K562 (cell line): ENCODE data around the gene CYLD. TPM values are rescaled to one million over a fixed set of nuclear protein-coding genes. Genes with fewer than 3 reads are reported as not detected.

ENCODE experiments used
- CBFB ChIP-seq: sonication (generic); formaldehyde crosslinking; IDR thresholded peaks from 2 replicates; pipeline ENCODE4 v1.4.0; 2020; ENCODE audit warnings: mild to moderate bottlenecking, missing genetic modification reagents
- DIDO1 ChIP-seq: fragments of 450-650 bp; IDR thresholded peaks from 2 replicates; pipeline ENCODE4 v1.6.1; 2016; ENCODE audit warnings: low read depth, missing biosample characterization, missing genetic modification characterization
- DNMT1 ChIP-seq: fragments of 450-650 bp; IDR thresholded peaks from 2 replicates; pipeline ENCODE4 v1.6.1; 2016; ENCODE audit warnings: antibody characterized with exemption, mild to moderate bottlenecking
- DPF2 ChIP-seq: fragments of 450-650 bp; IDR thresholded peaks from 2 replicates; pipeline ENCODE4 v1.6.1; 2016
- HNRNPK ChIP-seq: fragments of 200-400 bp; formaldehyde crosslinking; IDR thresholded peaks from one replicate; pipeline ENCODE4 v1.6.1; 2018; ENCODE audit warnings: mild to moderate bottlenecking, low read depth, low read length; ENCODE audit not compliant: poor library complexity, severe bottlenecking
- PTRF ChIP-seq: fragments of 450-650 bp; IDR thresholded peaks from 2 replicates; pipeline ENCODE4 v1.6.1; 2016; ENCODE audit warnings: mild to moderate bottlenecking, missing genetic modification characterization, missing compliant biosample characterization
- RAD51 ChIP-seq: fragments of 450-650 bp; IDR thresholded peaks from 2 replicates; pipeline ENCODE4 v1.7.1; 2016; ENCODE audit warnings: low read depth, mild to moderate bottlenecking, borderline replicate concordance
- SP2 ChIP-seq: IDR thresholded peaks from 2 replicates; pipeline ENCODE4 v1.6.1; 2011; ENCODE audit warnings: mild to moderate bottlenecking, low read depth, low read length, moderate library complexity; ENCODE audit not compliant: poor library complexity, severe bottlenecking; ENCODE audit errors: extremely low read depth
- TAL1 ChIP-seq: fragments of 450-650 bp; IDR thresholded peaks from 2 replicates; pipeline ENCODE4 v1.6.1; 2016; ENCODE audit warnings: mild to moderate bottlenecking
- TBL1XR1 ChIP-seq, 2 experiments: IDR thresholded peaks; 2 replicates each; pipeline ENCODE4 v1.6.1; 2012; ENCODE audit warnings: improper control_type of control experiment in 2 of 2, low read length in 2 of 2, mild to moderate bottlenecking in 1 of 2
- TCF7L2 ChIP-seq: fragments of 150-350 bp; IDR thresholded peaks from 2 replicates; pipeline ENCODE4 v1.6.1; 2016; ENCODE audit warnings: low read depth, mild to moderate bottlenecking, low read length, moderate library complexity
- ZFP36 ChIP-seq: fragments of 150-350 bp; IDR thresholded peaks from 2 replicates; pipeline ENCODE4 v1.6.1; 2018; ENCODE audit warnings: low read length, low read depth; ENCODE audit not compliant: partially characterized antibody
- polyA plus RNA-seq, 8 experiments: library from polyadenylated mRNA; depleted of rRNA in 4 of 8; stranded (reverse) in 5 of 8; unstranded in 3 of 8; fragments of >200 nt; fragmentation: Nextera tagmentation in 2 of 8; fragmentation: Illumina TruSeq in 1 of 8; extraction: Ambion mirVana in 2 of 8; extraction: Trizol in 1 of 8; gene quantifications; 2 replicates each; pipeline versions ENCODE4 v1.2.1 to v1.2.3, GENCODE V29; 2011 to 2014; ENCODE audit warnings: inconsistent platforms in 1 of 8, missing spikeins in 1 of 8
- total RNA-seq, 7 experiments: library from RNA; depleted of rRNA in 6 of 7; stranded (reverse); fragments of >200 nt in 6 of 7; fragmentation: Illumina TruSeq in 2 of 7; extraction: Trizol in 2 of 7; gene quantifications; 2 replicates each; pipeline versions ENCODE4 v1.2.1 to v1.2.3, GENCODE V29; 2011 to 2021; ENCODE audit warnings: low replicate concordance in 1 of 7
- TF ChIP-seq, protein P1 (sequence below): sonication (generic); formaldehyde crosslinking; IDR thresholded peaks from 2 replicates; pipeline ENCODE4 v1.8.1; 2023; ENCODE audit warnings: mild to moderate bottlenecking, missing genetic modification reagents
- TF ChIP-seq, protein P2 (sequence below): sonication (generic); formaldehyde crosslinking; IDR thresholded peaks from 2 replicates; pipeline ENCODE4 v1.8.0; 2022; ENCODE audit warnings: missing genetic modification reagents, mild to moderate bottlenecking, borderline replicate concordance
- TF ChIP-seq, protein P3 (sequence below): fragments of 250-450 bp; sonication (Bioruptor Pico); IDR thresholded peaks from 2 replicates; pipeline ENCODE4 v1.4.0; 2020; ENCODE audit warnings: mild to moderate bottlenecking, moderate library complexity, borderline replicate concordance
- TF ChIP-seq, protein P4 (sequence below): fragments of 200-800 bp; sonication (Bioruptor generic); IDR thresholded peaks from 2 replicates; pipeline ENCODE4 v1.6.1; 2016; ENCODE audit warnings: missing genetic modification characterization, missing compliant biosample characterization

The CYLD gene
- total and polyA plus RNA-seq, 9 of the 15 experiments (the other 6 are each of a cell fraction or from before 2014, with no cell fraction given) = 3.4 to 7.4 (median 5.3) TPM

DNA sequence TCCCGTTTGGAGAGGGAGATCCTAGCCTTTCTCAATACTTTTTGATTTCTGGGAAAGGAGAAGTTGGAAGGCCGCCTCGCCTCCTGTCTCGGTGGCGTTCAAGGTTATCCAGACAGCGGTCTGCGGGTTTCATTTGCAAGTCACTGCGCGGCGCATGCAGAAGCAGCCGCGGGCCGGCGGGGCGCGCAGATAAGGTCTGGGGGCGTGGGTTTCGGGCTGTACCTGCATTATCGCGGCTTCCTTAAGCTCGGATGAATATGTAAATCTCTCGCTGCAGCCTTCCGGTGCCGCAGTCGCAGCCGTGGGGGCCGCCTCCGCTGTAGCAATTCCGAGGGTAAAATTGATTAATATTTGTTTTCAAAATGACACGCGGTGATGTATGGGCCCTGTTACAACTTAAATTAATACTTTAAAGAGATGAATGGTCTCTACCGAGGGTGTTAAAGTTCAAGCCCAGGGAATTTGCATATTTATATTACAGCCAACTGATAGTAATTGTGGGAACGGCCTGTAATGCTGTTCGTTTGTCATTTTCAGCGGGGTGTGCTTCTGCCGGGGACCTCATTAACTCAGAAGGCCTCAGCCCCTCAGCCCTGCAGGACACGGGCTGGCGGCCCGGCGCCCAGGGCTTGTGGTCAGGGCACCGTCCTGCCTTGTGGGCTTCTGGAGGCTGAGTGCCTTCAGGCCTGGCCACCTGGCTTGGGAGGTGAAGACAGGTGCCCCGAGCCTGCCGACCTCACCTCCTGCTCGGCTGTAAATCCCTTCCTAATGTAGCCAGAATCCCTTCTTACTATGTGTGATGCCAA lies 99.4 kb downstream of the CYLD start (continued):
- TF ChIP-seq, protein P1, sequence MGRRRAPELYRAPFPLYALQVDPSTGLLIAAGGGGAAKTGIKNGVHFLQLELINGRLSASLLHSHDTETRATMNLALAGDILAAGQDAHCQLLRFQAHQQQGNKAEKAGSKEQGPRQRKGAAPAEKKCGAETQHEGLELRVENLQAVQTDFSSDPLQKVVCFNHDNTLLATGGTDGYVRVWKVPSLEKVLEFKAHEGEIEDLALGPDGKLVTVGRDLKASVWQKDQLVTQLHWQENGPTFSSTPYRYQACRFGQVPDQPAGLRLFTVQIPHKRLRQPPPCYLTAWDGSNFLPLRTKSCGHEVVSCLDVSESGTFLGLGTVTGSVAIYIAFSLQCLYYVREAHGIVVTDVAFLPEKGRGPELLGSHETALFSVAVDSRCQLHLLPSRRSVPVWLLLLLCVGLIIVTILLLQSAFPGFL (CRISPR knock-in tag) = no peak
- TF ChIP-seq HNRNPK (no peak), DPF2 (peak; percentile 92), DIDO1 (tag) (no peak), TCF7L2 (no peak), SP2 (no peak), DNMT1 (no peak), TAL1 (peak; percentile 92), PTRF (tag) (no peak), TBL1XR1 (IDR thresholded peaks at IDR 0.05; ENCODE audit: low read length in 2 of 2) (peak; percentile 79 to 88; a peak in 3 of 4 replicates), ZFP36 (no peak), RAD51 (no peak), CBFB (CRISPR knock-in tag) (peak; percentile 58; the same call in 1 of the 2 replicates)
- TF ChIP-seq, protein P2, sequence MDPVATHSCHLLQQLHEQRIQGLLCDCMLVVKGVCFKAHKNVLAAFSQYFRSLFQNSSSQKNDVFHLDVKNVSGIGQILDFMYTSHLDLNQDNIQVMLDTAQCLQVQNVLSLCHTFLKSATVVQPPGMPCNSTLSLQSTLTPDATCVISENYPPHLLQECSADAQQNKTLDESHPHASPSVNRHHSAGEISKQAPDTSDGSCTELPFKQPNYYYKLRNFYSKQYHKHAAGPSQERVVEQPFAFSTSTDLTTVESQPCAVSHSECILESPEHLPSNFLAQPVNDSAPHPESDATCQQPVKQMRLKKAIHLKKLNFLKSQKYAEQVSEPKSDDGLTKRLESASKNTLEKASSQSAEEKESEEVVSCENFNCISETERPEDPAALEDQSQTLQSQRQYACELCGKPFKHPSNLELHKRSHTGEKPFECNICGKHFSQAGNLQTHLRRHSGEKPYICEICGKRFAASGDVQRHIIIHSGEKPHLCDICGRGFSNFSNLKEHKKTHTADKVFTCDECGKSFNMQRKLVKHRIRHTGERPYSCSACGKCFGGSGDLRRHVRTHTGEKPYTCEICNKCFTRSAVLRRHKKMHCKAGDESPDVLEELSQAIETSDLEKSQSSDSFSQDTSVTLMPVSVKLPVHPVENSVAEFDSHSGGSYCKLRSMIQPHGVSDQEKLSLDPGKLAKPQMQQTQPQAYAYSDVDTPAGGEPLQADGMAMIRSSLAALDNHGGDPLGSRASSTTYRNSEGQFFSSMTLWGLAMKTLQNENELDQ = no peak
- TF ChIP-seq, protein P3, sequence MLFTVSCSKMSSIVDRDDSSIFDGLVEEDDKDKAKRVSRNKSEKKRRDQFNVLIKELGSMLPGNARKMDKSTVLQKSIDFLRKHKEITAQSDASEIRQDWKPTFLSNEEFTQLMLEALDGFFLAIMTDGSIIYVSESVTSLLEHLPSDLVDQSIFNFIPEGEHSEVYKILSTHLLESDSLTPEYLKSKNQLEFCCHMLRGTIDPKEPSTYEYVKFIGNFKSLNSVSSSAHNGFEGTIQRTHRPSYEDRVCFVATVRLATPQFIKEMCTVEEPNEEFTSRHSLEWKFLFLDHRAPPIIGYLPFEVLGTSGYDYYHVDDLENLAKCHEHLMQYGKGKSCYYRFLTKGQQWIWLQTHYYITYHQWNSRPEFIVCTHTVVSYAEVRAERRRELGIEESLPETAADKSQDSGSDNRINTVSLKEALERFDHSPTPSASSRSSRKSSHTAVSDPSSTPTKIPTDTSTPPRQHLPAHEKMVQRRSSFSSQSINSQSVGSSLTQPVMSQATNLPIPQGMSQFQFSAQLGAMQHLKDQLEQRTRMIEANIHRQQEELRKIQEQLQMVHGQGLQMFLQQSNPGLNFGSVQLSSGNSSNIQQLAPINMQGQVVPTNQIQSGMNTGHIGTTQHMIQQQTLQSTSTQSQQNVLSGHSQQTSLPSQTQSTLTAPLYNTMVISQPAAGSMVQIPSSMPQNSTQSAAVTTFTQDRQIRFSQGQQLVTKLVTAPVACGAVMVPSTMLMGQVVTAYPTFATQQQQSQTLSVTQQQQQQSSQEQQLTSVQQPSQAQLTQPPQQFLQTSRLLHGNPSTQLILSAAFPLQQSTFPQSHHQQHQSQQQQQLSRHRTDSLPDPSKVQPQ (CRISPR knock-in tag) = no peak
- TF ChIP-seq, protein P4, sequence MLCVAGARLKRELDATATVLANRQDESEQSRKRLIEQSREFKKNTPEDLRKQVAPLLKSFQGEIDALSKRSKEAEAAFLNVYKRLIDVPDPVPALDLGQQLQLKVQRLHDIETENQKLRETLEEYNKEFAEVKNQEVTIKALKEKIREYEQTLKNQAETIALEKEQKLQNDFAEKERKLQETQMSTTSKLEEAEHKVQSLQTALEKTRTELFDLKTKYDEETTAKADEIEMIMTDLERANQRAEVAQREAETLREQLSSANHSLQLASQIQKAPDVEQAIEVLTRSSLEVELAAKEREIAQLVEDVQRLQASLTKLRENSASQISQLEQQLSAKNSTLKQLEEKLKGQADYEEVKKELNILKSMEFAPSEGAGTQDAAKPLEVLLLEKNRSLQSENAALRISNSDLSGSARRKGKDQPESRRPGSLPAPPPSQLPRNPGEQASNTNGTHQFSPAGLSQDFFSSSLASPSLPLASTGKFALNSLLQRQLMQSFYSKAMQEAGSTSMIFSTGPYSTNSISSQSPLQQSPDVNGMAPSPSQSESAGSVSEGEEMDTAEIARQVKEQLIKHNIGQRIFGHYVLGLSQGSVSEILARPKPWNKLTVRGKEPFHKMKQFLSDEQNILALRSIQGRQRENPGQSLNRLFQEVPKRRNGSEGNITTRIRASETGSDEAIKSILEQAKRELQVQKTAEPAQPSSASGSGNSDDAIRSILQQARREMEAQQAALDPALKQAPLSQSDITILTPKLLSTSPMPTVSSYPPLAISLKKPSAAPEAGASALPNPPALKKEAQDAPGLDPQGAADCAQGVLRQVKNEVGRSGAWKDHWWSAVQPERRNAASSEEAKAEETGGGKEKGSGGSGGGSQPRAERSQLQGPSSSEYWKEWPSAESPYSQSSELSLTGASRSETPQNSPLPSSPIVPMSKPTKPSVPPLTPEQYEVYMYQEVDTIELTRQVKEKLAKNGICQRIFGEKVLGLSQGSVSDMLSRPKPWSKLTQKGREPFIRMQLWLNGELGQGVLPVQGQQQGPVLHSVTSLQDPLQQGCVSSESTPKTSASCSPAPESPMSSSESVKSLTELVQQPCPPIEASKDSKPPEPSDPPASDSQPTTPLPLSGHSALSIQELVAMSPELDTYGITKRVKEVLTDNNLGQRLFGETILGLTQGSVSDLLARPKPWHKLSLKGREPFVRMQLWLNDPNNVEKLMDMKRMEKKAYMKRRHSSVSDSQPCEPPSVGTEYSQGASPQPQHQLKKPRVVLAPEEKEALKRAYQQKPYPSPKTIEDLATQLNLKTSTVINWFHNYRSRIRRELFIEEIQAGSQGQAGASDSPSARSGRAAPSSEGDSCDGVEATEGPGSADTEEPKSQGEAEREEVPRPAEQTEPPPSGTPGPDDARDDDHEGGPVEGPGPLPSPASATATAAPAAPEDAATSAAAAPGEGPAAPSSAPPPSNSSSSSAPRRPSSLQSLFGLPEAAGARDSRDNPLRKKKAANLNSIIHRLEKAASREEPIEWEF = no peak
